Breast epithelium (tissue), 4 donors: Measurements from ENCODE around the gene DLG1. TPM values are rescaled to one million over a fixed set of nuclear protein-coding genes. Genes with fewer than 3 reads are reported as not detected.

Experiments
- DNase-seq, 2 donors: peaks; one replicate each; pipeline ENCODE4 v3.0.0-alpha.2; 2019; ENCODE audit warnings: low spot score in 2 of 2
- H3K27ac ChIP-seq, 2 donors: fragments of 200-600 bp; sonication (generic) in 1 of 2; one replicate each; pipeline ENCODE4 v1.5.1; 2016 to 2019; ENCODE audit warnings: mild to moderate bottlenecking in 1 of 2
- H3K27me3 ChIP-seq, 2 donors: fragments of 200-600 bp; sonication (generic) in 1 of 2; one replicate each; pipeline versions ENCODE4 v1.5.1 to v1.6.0; 2017 to 2019; ENCODE audit warnings: control low read depth in 1 of 2, mild to moderate bottlenecking in 1 of 2
- H3K36me3 ChIP-seq: fragments of 200-600 bp; one replicate; pipeline ENCODE4 v1.5.1; 2019
- H3K4me1 ChIP-seq, 2 donors: fragments of 200-600 bp; sonication (generic); one replicate each; pipeline ENCODE4 v1.5.1; 2016 to 2019; ENCODE audit warnings: control low read depth in 1 of 2
- H3K4me3 ChIP-seq, 3 donors: fragments of 200-600 bp; sonication (generic); 1 replicate in 2 of 3; 2 replicates in 1 of 3; pipeline ENCODE4 v1.5.1; 2016 to 2019; ENCODE audit warnings: mild to moderate bottlenecking in 3 of 3, moderate library complexity in 2 of 3
- H3K9me3 ChIP-seq, 2 donors: fragments of 200-600 bp; sonication (generic) in 1 of 2; one replicate each; pipeline ENCODE4 v1.5.1; 2016 to 2019; ENCODE audit warnings: control low read depth in 1 of 2
- POLR2A ChIP-seq: fragments of 450-650 bp; IDR thresholded peaks from one replicate; pipeline ENCODE4 v1.6.1; 2016; ENCODE audit warnings: antibody characterized with exemption, mild to moderate bottlenecking, moderate library complexity
- POLR2AphosphoS5 ChIP-seq, 3 donors: sonication (generic); formaldehyde crosslinking; IDR thresholded peaks; one replicate each; pipeline ENCODE4 v1.6.1; 2017; ENCODE audit warnings: antibody characterized with exemption in 3 of 3
- intact Hi-C: fragments of 100-400 bp; cut with DNase I; formaldehyde crosslinking; loops from one replicate; pipeline ENCODE4 v1.15.1; 2023; ENCODE audit warnings: low total_unique reads
- total RNA-seq, 3 donors: library from RNA; depleted of rRNA; stranded (reverse); fragments of >200 nt; gene quantifications; one replicate each; pipeline ENCODE4 v1.1.0, GENCODE V29; 2016
- TF ChIP-seq, protein P1 (sequence below), 3 donors: fragments of 450-650 bp; IDR thresholded peaks; one replicate each; pipeline ENCODE4 v1.5.1; 2016 to 2017; ENCODE audit warnings: antibody characterized with exemption in 3 of 3, mild to moderate bottlenecking in 3 of 3, moderate library complexity in 3 of 3

The DLG1 gene
- total RNA-seq, 3 donors from 2014 or later, result 76.0 to 100 (median 76.7) TPM

DNA sequence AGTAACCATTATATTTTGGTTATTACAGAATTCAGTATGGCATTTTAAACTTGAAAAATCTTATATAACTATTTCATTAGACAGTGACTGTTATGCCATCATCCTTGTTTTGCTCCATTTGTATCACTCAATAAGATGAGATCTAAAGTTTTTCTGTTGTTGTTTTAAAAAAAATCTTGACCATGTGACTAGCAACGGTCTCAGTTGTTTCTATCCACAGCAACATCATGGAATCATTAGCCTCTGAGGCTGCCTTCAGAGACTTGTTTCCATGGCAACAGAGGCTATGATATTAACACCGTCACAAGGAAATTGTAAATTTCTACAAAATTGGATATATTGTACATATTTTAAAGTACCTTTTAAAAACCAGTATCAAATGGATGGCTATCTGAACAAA, 129.8 kb downstream of the DLG1 start:
- DNase-seq, result no peak
- Histone ChIP-seq H3K36me3 (no peaks in the 10 kb centered on the region), H3K9me3 (no peaks in the 10 kb centered on the region), H3K27me3 (no peaks in the 10 kb centered on the region), H3K4me1 (no peaks in the 10 kb centered on the region), H3K27ac (no peak overlapping the region), H3K4me3 (no peak overlapping the region)
- intact Hi-C loops, result no loop called here
- no peak for TF ChIP-seq POLR2AphosphoS5 (IDR thresholded peaks at IDR 0.05)
- TF ChIP-seq, protein P1, sequence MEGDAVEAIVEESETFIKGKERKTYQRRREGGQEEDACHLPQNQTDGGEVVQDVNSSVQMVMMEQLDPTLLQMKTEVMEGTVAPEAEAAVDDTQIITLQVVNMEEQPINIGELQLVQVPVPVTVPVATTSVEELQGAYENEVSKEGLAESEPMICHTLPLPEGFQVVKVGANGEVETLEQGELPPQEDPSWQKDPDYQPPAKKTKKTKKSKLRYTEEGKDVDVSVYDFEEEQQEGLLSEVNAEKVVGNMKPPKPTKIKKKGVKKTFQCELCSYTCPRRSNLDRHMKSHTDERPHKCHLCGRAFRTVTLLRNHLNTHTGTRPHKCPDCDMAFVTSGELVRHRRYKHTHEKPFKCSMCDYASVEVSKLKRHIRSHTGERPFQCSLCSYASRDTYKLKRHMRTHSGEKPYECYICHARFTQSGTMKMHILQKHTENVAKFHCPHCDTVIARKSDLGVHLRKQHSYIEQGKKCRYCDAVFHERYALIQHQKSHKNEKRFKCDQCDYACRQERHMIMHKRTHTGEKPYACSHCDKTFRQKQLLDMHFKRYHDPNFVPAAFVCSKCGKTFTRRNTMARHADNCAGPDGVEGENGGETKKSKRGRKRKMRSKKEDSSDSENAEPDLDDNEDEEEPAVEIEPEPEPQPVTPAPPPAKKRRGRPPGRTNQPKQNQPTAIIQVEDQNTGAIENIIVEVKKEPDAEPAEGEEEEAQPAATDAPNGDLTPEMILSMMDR (IDR thresholded peaks at IDR 0.05), result no peak
- no peak for TF ChIP-seq POLR2A

DNA sequence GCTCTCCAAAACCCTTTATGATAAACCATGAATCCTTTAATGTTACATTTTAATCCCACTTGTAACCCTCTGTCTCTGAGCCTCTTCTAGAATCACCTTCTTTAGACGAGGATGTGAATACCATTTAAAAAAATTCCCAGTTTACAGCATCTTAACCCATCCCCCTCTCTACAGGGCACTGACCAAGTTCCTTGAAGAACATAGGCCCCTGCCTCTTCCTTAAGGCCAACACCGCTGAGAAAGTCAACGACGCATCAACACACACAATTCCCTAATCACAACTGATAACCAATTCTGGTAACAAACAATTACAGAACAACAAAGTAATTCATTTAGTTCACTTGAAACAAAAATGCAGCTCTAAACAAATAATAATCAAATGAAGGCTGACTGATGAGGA, 130.3 kb downstream of the DLG1 start:
- TF ChIP-seq, protein P1 (IDR thresholded peaks at IDR 0.05), result no peak
- no peak for TF ChIP-seq POLR2A
- TF ChIP-seq POLR2AphosphoS5 (IDR thresholded peaks at IDR 0.05), result no peak
- DNase-seq, result no peak
- H3K27ac ChIP-seq, result no peak overlapping the region
- no peaks in the 10 kb centered on the region for H3K27me3 ChIP-seq
- no peaks in the 10 kb centered on the region for H3K36me3 ChIP-seq
- H3K4me1 ChIP-seq, result no peaks in the 10 kb centered on the region
- no peaks in the 10 kb centered on the region for H3K9me3 ChIP-seq
- intact Hi-C loops, result no loop called here
- no peak overlapping the region for H3K4me3 ChIP-seq

DNA sequence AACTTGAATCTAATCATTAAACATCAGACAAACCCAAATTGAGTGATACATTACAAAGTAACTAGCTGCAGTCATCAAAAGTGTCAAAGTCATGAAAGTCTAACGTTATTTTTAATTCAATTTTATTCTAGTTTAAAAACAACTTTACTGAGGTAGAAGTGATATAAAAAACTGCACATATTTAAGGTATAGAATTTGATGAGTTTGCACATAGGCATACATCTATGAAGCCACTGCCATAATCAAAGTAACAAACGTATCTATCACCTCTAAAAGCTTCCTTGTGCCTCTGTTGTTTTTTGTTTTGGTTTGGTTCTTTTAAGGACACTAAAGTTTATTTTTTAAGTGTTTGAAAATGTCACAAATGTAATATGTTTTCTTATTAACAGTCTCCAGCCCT, 130.9 kb downstream of the DLG1 start:
- H3K4me3 ChIP-seq, result no peak overlapping the region
- no peak overlapping the region for H3K27ac ChIP-seq
- no peaks in the 10 kb centered on the region for H3K4me1 ChIP-seq
- TF ChIP-seq, protein P1 (IDR thresholded peaks at IDR 0.05), result no peak
- no peak for TF ChIP-seq POLR2AphosphoS5 (IDR thresholded peaks at IDR 0.05)
- no peak for TF ChIP-seq POLR2A
- no peaks in the 10 kb centered on the region for H3K36me3 ChIP-seq
- H3K27me3 ChIP-seq, result no peaks in the 10 kb centered on the region
- H3K9me3 ChIP-seq, result no peaks in the 10 kb centered on the region
- intact Hi-C loops, result no loop called here
- DNase-seq, result no peak

DNA sequence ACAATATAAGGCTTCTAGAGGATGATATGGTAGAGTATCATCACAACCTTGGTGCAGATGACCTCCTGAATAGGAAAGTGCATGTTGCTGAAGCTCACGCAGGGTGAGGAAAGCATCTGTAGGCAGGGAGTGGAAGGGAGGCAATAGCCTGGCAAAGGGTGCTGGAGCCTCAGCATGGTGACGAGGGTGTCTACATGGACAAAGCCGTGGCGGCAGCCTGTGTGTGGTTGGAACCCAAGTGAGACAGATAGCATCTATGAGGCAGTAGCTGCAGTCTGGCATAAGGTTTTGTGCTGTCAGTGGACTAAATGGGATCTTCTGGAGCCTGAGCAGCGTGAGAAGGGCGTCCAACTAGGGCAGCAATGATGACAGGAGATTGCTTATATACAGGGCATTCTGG, 132.5 kb downstream of the DLG1 start:
- no peaks in the 10 kb centered on the region for H3K27me3 ChIP-seq
- no peak overlapping the region for H3K27ac ChIP-seq
- TF ChIP-seq, protein P1 (IDR thresholded peaks at IDR 0.05), result no peak
- TF ChIP-seq POLR2AphosphoS5 (IDR thresholded peaks at IDR 0.05) (no peak), POLR2A (no peak)
- no peak for DNase-seq
- H3K4me3 ChIP-seq, result no peak overlapping the region
- no peaks in the 10 kb centered on the region for H3K36me3 ChIP-seq
- intact Hi-C loops, result no loop called here
- H3K9me3 ChIP-seq, result no peaks in the 10 kb centered on the region
- no peaks in the 10 kb centered on the region for H3K4me1 ChIP-seq

DNA sequence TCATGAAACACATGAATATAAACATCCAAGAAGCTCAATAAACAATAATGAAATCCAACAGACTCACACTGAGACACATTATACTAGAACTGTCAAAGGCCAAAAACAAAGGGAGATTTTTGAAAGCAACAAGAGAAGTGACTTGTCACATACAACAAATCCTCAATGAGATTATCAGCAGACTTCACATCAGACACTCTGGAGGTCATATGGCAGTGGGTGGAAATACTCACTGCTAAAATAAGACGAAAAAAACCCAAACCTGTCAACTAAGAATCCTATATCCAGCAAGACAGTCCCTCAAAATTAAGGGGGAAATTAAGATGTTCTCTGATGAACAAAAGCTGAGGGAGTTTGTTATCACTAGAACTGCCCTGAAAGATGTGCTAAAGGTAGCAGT, 143.4 kb downstream of the DLG1 start:
- TF ChIP-seq POLR2A (no peak), POLR2AphosphoS5 (IDR thresholded peaks at IDR 0.05) (no peak)
- TF ChIP-seq, protein P1 (IDR thresholded peaks at IDR 0.05), result no peak
- no peak overlapping the region for H3K27ac ChIP-seq
- H3K36me3 ChIP-seq, result no peaks in the 10 kb centered on the region
- no peaks in the 10 kb centered on the region for H3K27me3 ChIP-seq
- no peak for DNase-seq
- H3K9me3 ChIP-seq, result peaks cover 0 to 28% of the 10 kb centered on the region in 2 donors
- H3K4me1 ChIP-seq, result no peaks in the 10 kb centered on the region
- H3K4me3 ChIP-seq, result no peak overlapping the region
- intact Hi-C loops, result no loop called here
